H54 (cell line): ENCODE results near the gene TIMM10B.

Source experiments
- DNase-seq: peaks from one replicate; pipeline ENCODE4 v3.0.0; 2011; ENCODE audit warnings: low spot score, mixed read lengths; ENCODE audit not compliant: insufficient read length
- FAIRE-seq: peaks from 3 replicates; lab custom pipeline; 2011; peaks lifted over from hg19 to GRCh38; lab: Jason Lieb, UNC
- POLR2A ChIP-seq: IDR thresholded peaks from 2 replicates; pipeline ENCODE4 v1.6.1; 2011; ENCODE audit warnings: low read depth, mild to moderate bottlenecking, low read length

The TIMM10B gene

DNA sequence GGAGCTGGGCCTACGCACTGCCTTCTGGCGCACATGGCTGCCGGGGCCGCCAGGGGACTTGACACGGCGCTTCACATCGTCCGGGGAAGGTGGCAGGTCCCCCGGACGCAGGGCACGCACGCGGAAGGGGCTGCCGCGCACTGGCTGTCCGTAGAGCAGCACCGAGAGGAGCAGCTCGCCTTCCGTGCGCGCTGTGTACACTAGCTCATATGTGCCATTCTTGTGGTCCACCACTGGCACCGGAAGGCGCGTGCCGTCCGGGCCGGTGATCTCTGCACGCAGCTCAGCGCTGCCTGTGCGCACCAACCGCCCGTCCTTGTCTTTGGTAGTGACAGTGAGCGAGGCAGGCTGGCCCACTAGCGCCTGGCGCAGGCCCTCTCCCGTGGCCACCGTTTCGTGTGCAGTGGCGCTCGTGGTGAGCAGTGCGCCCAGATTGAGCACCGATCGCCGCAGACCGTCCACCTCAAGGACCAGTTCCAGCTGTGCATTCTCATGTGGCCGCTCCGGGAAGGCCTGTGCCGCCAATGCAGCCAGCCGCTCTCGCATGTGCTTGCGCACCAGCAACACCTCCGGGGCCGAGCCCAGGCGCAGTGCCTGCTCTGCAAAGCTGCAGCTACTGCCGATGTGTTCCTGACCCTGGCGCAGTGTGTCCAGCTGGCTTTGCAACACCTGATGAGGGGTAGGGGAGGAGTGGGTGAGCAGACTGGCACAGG, 24.8 kb upstream of the TIMM10B start:
- TF ChIP-seq POLR2A = no peak
- DNase-seq (no peak), FAIRE-seq (no peak)

DNA sequence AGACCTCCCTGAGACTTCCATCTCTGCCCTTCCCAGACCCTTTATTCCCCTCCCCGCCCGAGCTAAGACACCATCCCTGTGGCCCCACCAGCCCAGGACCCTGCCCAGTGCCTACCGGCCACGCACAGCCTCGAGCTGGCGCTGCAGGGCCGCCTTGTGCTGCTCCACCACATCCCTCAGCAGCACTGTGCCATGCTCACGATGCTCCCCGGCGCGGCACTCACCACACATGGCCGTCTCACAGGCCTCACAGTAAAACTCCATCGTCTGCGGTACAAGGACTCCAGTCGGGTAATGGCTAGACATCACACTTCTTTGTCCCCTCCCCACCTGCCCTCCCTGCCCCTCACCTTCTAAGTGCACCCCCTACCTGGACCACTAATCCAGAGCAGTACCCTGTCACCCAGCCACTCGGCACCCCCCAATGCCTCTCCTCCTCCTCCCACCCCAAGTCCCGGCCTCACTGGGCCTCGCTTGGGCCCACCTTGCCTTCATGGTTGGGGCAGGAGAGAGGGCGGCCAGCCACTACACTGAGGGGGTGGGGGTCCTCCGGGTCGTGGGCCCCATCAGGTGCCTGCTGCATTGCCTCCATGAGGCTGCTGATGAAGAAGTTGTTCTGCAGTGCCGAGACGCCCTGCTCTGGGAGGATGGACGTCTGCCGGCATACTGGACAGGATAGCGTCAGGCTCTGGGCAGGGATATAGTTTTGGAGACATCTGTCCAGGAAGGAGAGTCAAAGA, 23.6 kb upstream of the TIMM10B start:
- no peak for TF ChIP-seq POLR2A
- no peak for DNase-seq
- FAIRE-seq = no peak

DNA sequence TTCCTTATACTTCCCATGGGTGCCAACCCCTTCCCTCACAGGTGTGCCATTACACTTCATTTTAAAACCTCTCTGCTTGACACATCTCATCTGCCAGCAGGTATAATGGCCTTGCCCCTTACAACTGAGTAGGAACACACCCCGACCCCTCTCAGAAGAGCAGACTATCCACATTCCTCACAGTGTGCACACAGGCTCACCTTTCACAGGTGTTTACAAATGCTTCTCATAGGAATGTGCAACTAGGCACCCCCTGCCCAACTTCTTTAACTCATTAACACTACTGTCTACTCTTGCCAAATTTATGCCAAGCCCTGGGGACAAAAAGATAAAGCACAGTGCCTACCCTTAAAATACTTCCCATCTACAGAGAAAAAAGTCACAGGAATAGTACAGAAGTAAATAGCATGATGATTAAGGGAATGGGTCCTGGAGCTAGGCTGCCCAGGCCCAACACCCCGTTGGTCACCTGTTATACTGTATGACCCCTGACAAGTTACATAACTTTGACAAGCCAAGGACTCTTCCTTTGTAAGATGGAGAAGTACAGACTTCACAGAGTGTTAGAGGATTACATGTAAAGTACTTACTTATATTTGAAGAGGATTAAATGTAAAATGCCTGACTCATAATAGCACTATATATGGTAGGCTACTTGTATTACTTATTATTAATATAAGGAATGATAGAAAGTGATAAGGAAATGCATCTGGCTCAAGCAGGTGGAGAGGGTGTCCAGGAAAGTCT, 22.8 kb upstream of the TIMM10B start:
- FAIRE-seq (no peak), DNase-seq (no peak)
- no peak for TF ChIP-seq POLR2A

DNA sequence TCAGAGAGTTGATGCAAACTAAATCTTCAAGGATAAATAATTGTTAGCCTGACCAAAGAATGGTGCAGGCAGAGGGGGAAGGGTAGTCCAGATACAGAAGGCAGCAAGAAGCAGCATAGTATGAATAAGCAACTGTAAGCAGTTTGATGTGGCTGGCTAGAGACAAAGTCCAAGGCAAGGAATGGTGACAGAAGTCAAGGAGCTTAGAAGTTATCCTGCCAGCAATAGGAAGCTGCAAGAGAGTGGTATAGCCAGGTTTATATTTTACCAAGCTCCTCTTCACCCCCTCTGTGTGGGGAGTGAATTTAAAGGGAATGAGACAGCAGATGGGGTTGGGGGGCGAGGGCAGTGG, 22.2 kb upstream of the TIMM10B start:
- no peak for TF ChIP-seq POLR2A
- DNase-seq (no peak), FAIRE-seq (no peak)

DNA sequence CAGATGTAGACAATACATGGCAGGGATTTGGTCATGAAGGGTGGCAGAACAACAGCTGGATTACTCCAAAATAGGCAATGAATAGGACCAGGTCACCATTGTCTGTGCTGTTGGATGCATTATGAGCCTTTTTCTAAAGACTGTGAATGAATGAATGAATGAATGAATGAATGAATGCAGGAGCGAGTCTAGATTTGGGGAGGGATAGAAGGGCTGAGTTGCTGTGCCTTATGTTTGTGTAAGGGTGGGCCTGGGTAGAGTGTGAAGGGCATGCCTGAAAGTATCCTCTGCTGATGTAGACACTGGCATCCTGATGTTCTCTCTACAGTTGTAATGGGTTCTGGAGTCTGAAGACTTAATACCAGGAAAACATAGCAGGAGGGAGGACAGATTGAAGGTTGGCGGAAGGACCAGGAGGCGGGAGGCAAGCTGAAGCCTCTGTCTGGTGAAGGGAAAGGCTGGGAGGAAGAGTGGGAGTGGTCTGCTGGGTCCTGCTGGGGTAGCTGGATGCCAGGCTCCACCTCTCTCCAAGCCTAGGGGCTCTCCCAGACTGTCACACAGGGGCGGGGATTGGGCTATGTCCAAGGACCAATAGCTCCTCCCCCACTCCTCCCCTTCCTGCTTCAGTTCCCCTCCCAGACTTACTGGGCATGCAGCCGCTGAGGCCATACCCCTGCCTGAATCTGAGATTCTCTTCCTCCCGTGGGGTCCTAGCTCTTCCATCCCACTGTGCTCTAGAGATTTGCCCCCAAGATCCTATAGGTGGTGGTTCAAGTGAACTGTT, 12.4 kb upstream of the TIMM10B start:
- DNase-seq = peak; percentile 97
- TF ChIP-seq POLR2A = peak; percentile 30; the same call in 1 of the 2 replicates
- FAIRE-seq = peak; percentile 62

DNA sequence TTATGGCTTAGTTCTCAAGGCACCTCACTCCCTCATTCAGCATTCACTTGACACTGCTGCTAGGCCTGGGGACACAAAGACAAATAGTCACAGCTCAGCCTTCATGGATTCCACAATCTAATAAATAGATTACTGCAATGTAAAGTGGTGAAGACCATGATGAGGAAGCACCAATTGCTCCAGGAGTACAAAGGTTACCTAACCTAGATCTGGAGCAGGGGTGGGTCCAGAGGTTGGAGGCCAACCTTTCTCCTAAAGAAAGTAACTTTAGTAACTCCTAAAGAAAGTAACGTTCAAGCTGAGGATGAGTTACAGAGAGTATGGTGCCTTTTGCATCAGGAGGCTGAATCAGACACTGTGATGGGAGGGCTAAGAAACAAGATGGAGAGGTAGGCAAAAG, 11.7 kb upstream of the TIMM10B start:
- DNase-seq (no peak), FAIRE-seq (no peak)
- TF ChIP-seq POLR2A = no peak

DNA sequence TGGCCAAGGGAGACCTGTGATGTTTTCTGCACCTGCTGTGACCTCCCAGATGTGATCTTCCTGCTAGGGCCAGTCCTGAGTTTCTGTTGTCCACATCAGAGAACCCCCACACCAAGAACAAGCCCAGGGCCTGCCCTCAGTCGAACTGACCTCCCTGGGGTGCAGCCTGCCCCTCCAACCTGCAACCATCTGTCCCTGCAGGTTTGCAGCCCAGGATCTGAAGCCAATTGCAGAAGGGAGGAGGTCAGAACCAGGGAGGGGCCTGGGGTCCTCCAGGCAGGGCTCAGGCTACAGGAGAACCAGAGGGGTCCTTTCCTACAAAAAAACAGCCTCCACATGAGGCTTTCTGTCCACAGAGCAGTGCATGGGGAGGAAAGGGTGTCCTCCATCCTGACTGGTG, 8.4 kb upstream of the TIMM10B start:
- TF ChIP-seq POLR2A = no peak
- FAIRE-seq (no peak), DNase-seq (peak; percentile 32)

DNA sequence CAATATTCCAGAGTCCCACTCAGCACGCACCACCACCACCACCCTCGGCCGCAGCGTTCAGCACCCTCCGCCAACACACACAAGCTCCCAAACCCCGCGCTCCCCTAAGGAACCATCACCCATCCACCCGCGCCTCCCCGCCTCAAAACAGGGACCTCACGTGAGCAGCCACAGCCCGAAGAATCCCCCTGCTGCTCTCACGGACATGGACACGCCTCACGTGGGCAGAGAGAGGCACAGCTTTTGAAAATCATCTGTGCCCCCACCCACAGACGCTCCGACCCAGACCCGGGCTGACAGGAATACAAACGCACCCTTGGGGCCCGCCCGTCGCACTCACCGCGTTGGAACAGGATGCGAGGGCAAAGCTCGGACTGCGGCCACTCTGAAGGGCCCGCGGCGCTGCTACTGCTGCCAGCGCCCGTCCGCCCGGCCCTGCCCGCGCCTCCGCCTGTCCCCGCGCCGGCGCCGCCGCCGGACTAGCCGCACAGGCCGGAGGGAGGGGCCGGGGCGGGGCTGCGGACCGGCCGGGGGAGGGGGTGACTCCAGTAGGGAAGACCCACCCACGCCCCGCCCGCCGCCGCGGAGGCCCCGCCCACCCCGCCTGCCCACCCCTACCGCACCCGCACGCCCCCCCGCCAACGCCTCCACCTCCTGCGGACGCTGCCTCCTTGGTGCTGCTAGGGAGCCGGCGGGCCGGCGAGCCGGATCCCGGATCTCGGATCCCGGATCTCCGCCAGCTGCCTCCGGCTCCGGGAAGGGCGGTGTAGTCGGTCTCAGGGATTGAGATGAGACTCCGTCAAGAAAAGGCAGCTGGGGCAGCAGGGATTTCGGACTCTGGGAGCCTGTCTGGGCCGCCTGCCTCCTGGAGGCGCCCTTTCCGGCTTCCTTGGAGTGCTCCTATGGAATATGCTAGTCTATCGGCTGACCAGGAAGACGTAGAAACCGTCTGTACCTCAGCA, 7.6 kb upstream of the TIMM10B start, which contains the start of gene TRIM3:
TRIM3 (minus strand) TSS at position 491 of the 962 bp plus-strand sequence. CDS start 8,246 bp downstream, outside the sequence.
- peak; percentile 88 for TF ChIP-seq POLR2A
- DNase-seq (peak; percentile 96), FAIRE-seq (no peak)

DNA sequence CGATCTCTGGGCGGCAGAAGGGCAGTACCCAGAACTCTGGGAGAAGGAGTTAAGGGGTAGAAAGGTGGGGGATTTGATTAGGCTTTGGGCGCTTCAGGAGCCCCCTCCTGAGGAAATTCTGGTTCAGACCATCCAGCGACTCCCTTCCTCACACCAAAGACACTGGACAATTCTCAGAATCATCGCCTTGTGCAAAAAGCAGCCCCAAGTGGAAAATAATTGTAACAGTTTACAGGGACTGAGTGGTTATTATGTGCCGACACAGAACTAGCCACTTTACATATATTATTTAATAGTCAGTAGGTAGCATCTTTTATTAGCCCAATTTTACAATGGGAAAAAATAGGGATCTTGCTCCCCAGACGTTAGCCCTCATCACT, 6.9 kb upstream of the TIMM10B start:
- DNase-seq (no peak), FAIRE-seq (no peak)
- TF ChIP-seq POLR2A = no peak

DNA sequence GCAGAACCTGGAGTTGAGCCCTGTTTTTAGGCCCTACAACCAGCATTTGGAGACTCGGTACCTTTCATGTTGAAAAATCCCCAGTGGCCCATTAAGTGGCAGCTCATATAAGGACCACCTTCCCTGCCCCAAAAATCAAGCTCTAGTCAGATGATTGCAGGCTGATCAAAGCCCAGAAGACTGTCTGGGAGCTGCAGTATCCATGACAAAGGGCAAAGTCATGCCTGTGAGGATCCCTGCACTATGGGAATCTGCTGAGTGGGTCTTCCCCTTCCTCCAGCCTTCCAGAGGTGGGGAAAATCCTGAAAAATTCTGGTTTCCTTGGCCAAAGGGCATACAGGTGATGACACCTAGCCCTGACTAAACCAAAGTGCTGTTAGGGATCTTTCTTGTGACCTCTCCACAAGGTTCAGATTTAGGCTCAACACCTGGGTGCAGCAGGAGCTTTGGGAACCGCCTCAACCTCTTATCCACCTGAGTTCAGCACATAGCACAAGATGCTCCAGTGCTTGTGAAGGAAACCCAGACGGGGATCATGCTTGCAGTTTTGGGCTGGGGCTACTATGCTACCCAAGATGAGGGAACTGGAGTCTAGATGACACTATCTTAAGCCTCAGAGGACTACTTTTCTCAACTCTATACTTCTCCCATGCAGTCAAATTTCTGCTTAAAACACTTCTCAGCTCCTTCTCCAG, 6.3 kb upstream of the TIMM10B start:
- no peak for FAIRE-seq
- no peak for TF ChIP-seq POLR2A
- DNase-seq = peak; percentile 32

DNA sequence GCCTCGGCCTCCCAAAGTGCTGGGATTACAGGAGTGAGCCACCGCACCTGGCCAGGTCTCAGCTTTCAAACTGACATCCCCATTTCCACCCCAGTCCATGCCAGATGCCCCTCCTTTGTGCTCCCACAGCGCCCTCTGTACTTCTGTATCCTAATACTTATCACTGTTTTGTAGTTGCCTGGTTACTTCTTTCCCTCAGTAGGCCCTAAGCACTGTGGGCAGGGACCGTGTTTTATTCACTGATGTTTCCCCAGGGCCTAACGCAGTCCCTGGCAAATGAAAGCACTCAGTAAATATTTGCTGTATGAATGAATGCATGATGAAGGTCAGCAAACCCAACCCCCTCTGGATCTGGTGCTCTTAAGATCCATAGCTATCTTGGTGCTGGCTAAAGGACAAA, 5.4 kb upstream of the TIMM10B start:
- no peak for DNase-seq
- no peak for FAIRE-seq
- TF ChIP-seq POLR2A = no peak

DNA sequence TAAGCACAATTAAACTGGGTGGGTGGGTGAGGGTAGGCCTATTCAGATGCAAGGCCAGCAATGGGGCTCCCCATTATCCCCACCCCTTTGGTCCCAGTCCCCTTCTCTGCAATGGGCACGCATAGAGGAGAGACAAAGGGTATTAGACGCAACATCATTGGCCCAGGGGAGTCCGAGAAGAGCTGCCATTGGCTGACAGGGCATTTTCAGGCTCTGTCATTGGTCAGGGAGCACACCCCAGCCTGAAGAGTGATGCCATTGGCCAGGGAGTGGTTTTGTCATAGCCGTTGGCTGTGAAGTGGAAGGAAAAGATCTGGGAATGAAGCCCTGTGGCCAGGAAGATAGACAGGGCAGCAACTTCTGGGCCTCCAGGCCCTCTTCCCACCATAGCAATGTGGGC, 4.7 kb upstream of the TIMM10B start:
- TF ChIP-seq POLR2A = no peak
- DNase-seq (no peak), FAIRE-seq (no peak)
